Activated gamma-delta T cell treated with Interleukin-2 at 50 U/mL for 16 hours (primary cell): ENCODE data around the gene EEF1AKMT1.

Source experiments
- DNase-seq: peaks from one replicate; pipeline ENCODE4 v3.0.0-alpha.2; 2020

EEF1AKMT1 gene

DNA sequence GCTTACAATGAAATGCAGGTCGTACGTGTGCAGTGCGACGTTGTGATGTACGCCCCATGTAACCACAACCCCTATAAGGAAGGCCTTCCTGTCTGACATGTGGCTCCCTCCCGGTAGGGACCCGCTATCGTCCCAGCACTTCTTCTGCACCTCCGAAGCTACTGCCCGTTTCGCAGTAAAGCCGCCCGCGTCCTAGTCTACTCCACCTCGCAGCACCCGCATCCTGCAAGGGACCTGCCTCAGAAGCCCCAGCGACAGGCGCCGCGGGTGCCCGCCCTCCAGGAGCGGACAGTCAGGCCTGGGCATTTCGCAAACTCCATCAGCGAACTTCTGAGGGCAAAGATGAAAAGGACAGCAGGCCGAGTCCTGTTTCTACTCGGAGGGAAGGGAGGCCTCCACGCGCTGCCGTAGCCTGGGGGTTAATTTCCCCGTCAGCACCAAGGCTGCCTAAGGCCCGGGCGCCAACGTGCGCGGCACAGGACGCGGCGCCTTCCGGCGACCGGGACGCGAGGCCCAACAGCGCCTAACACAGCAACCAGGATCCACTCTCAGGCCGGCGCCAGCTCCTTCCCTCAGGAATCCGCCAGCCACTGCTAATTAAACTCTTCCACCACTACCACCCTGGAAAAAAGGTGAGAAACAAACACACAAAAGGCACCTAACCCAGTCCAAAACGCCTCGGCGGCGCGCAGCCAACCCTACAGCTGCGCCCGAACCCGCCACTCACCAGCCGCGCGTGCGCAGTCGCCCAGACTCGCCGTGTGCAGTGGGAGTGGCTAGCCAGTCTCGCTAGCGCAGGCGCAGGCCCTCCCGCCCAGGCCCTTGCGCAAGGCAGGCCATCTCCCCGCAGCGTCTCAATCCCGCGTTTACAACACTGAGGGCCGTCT lies at the start of gene EEF1AKMT1:
Gene EEF1AKMT1 (minus strand): TSS at position 768 of the 887 bp plus-strand sequence. CDS start 16,363 bp downstream, outside the sequence.
- DNase-seq: peak; percentile 92

GRCh38 chr13:20823071-20823470 lies 49.3 kb upstream of the EEF1AKMT1 start:
- DNase-seq: no peak

- DNase-seq: no peak
Measured at GRCh38 chr13:20822406-20822805, 48.6 kb upstream of the EEF1AKMT1 start.

DNA sequence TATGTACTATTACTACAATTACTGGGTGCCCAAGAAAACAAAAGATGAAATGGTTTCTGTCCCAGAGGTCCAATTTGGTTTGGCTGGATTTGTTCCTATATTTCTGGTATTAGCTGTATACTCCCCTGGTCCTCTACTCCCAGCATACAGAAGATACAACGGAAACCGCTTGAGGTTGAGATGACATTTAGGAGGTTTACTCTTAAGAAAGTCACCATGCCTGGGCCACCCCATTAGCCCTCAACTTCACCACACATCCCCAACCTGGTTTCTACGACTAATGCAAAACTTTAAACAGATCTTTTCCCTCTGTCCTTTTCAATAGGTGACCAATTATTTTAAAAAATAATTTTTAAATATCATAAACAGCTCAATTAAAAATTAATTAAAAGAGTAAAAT lies 46.0 kb upstream of the EEF1AKMT1 start:
- no peak for DNase-seq

DNA sequence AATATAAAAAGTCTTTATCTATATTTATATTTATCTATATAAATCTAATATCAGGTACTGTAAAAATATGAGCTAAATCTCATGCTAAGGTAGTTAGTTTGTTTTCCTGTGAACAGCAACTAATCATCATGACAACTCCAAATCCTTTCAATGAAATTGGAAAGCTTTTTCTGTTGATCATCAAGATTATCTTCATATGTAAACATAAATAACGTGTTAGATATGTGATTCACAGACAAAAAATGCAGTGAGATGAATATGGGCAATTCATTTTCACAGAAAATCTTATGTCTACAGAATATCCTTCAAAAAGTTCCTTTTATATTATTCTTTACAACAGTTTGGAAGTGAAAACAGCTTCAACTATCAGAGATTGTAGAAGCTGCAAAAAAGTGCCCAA lies 41.7 kb upstream of the EEF1AKMT1 start:
- DNase-seq: no peak

DNA sequence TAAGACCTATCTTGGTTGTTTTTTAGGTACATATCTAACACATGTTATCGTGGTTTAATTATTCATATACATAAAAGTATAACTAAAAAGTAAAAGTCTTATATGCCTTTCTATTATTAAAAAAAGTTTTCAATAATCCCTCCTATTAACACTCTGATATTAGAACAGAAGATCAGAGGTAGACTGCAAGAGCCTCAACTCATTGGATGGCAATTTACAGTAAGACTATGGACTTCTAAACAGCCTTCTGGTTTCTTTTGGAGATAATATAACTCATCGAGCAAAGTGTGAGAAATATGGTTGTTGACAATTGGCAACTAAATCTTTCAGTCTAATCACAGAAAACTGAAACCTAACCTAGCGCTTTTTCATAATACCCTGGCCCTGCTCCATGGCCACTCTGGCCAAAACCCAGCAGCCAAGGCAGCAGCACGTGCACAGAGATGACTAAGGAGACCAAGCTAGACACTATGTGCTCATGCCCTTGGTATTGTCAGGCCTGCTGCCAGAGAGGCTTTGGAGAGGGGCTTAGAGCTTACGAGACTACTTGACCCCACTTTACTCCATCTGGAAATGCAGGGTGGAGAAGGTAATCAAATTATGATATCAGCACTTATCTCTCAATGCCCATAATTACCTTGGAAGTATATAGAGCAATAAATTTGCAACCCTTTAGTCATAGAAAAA lies 40.6 kb upstream of the EEF1AKMT1 start:
- no peak for DNase-seq

- no peak for DNase-seq
Measured at GRCh38 chr13:20812890-20813289, 39.1 kb upstream of the EEF1AKMT1 start.

DNA sequence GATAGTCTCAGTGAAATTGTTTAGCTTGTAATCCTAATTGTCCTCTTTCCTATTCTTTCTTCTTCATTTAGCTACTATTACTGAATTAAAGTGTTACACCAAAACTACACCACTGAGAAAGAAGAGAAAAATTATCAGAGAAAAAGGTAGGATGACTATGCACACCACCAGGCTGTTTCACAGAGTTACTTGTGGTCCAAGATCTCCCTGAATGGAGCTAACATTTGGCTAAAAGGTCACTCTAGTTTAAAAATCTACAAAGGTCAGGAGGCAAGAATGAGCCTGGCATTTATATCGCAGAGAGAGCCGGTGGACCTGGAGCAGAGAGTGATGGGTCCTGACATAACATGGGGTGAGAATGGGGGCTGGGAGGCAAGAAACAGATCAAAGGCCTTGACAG lies 37.0 kb upstream of the EEF1AKMT1 start:
- DNase-seq: no peak

- DNase-seq: no peak
Measured at GRCh38 chr13:20808874-20809273, 35.1 kb upstream of the EEF1AKMT1 start.

GRCh38 chr13:20803180-20803965 lies 29.6 kb upstream of the EEF1AKMT1 start:
- DNase-seq: no peak

DNA sequence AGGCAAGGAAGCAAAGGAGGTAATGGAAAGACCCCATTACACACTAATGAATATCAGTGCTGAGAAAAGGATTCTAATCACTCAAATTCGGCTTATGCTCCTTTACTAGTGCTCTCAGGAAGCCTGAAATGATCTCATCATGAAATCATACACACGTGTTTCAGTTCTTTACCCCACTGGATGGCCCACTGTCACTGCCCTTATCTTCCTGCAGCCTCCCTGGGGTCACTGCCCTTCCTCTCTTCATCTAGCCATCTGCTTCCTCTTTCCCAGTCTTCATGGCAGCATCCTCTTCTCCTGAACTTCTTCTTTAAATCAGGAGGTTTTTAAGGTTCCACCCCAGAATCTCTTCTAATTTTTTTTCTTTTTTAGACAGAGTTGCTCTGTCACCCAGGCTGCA lies 27.9 kb upstream of the EEF1AKMT1 start:
- no peak for DNase-seq

- DNase-seq: no peak
Measured at GRCh38 chr13:20799726-20800416, 26.1 kb upstream of the EEF1AKMT1 start.

DNA sequence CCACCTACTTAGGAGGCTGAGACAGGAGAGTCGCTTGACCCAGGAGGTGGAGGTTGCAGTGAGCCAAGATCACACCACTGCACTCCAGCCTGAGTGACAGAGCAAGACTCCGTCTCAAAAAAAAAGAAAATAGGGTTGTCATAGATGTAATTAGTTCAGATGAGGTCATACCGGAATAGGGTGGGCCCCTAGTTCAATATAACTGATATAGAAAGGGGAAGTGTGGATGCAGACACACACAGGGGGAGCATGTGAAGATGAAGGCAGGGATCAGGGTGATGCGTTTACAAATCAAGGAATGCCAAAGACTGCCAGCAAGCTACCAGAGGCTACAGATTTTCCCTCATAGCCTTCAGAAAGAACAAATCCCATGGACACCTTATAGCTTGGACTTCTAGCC lies 24.3 kb upstream of the EEF1AKMT1 start:
- no peak for DNase-seq

DNA sequence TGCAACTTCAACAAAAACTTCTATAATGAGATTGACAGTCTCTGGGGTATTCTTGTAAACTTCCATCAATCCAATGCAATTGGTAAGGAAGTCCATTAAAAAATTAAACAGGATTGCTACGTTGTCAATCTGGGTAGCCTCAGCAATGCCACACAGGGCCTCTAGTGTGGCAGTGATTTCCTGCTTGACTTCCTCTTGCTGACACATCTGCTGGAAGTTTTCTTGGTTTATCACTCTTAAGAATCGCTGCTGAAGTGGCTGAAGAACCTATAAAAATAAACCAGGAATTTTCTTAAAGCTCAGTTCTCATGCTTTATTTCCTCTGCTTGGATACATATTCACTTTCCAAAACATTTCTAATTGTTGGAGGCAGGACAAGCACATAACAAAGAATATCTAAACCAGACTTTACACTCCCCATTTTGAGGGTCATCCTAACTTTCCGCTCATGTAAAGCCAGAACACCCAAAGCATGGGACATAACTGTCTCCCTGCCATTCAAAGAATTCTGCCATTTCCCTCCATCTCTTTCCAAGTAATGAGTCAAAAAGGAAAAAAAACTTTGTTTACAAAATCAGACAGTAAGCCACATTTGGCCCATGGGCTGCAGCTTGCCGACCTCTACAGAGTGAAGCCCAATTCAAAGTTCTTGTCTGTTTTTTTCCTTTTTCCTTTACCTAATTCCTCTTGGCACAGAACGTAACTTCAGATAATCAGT lies 23.2 kb upstream of the EEF1AKMT1 start:
- no peak for DNase-seq

DNA sequence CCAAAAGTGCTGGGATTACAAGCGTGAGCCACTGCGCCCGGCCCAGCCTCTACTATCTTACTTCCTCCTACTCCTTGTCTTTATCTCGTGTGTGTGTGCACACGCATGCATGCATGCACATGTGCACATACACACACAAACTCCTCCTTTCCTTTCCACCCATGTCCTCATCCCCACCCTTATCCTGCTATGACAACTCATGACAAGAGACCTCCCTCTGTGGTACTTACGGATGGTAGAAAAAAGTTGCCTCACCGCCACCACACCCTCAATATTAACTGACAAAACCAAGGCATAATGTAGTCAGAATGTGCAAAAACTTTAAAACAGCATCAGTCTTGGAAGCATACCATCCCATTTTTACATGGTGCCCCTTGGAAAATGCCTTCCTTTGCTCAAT lies 15.9 kb upstream of the EEF1AKMT1 start:
- DNase-seq: no peak

GRCh38 chr13:20788312-20788711 lies 14.6 kb upstream of the EEF1AKMT1 start:
- DNase-seq: no peak

GRCh38 chr13:20787180-20787579 lies 13.4 kb upstream of the EEF1AKMT1 start:
- no peak for DNase-seq

- no peak for DNase-seq
Measured at GRCh38 chr13:20782116-20782708, 8.5 kb upstream of the EEF1AKMT1 start.

DNA sequence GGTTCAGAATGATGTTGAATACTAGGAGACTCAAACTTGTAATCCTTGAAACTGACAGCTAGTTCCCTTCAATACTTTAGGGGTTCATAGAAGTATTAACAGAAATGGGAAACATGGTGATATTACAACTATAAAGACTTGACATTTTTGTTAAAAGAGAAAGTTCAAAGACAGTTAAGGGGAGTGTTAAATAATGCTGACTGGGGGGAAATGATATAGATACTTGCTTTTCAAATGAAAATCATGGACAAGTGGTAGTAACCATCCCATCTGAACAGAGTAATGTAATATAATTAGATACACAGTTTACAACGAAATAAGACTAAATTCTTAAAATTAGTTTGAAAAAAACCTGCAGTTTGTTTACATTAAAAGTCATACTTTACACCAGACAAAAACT lies 6.6 kb upstream of the EEF1AKMT1 start:
- DNase-seq: no peak

GRCh38 chr13:20779405-20779804 lies 5.6 kb upstream of the EEF1AKMT1 start:
- no peak for DNase-seq

DNA sequence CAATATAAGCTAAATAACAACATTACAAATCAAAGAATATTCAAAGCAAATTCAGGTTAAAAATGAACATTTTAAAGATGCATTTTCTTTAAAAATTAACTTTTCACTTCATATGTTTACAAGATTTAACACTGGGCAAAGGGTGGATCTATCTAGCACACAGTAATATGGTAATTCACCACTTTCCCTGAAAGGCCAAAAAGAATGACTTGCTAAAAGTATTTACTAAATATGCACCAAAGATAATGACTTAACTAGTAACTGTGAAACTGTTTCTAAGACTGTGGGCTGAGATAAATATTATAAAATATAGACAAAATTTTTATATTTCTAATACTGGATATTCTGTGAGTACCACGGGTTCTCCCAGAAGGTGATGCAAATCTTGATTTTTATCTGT lies 4.5 kb upstream of the EEF1AKMT1 start:
- DNase-seq: no peak

DNA sequence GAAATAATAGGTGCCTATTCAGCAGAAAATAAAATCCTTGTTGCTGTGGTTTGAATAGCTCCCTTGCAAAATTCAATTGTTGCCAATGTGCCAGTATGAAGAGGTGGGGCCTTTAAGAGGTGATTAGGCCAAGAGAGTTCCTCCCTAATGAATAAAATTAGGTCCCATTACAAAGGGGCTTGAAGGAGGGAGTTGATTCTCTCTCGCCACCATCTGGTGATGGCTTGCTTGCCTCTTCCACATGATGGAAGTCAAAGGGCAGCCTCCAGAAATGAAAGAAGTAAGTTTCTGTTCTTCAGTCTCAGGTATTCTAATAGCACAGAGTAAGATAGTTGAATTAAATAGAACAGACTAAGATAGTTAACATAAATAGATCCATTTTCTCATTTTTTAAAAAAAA lies 3.0 kb upstream of the EEF1AKMT1 start:
- DNase-seq: no peak
